IPS-15b (cell line): ENCODE results near the gene DSG1.
"Not testable (repeated sequence)": the region's sequence is repeated elsewhere in the genome, so short reads cannot be mapped to it uniquely, and the experiment has no call there.

Experiments used
- H3K27me3 ChIP-seq: one replicate; pipeline ENCODE4 v1.6.1; 2013; ENCODE audit warnings: low read length; ENCODE audit not compliant: control insufficient read depth, insufficient read depth
- H3K36me3 ChIP-seq: one replicate; pipeline ENCODE4 v1.6.1; 2013; ENCODE audit warnings: low read length; ENCODE audit not compliant: control insufficient read depth, insufficient read depth
- H3K4me1 ChIP-seq: one replicate; pipeline ENCODE4 v1.6.1; 2013; ENCODE audit warnings: mild to moderate bottlenecking, low read length; ENCODE audit not compliant: control insufficient read depth, insufficient read depth
- H3K4me3 ChIP-seq: one replicate; pipeline ENCODE4 v1.5.1; 2013; ENCODE audit warnings: low read depth, low read length
- H3K9ac ChIP-seq: one replicate; pipeline ENCODE4 v1.6.1; 2013; ENCODE audit warnings: low read depth, mild to moderate bottlenecking, low read length
- H3K9me3 ChIP-seq: one replicate; pipeline ENCODE4 v1.6.1; 2013; ENCODE audit warnings: mild to moderate bottlenecking, low read length; ENCODE audit not compliant: control insufficient read depth, insufficient read depth

DSG1 gene

GRCh38 chr18:31317860-31318259, at the start of gene DSG1:
Gene DSG1, plus strand, starts transcription at chr18:31318160. Its CDS starts 141 bp downstream, at chr18:31318301.
- Histone ChIP-seq H3K4me3 (no peak within 1 kb of the TSS), H3K4me1 (no peaks in the 10 kb centered on the region), H3K27me3 (no peaks in the 10 kb centered on the region), H3K9ac (no peak within 1 kb of the TSS), H3K9me3 (no peaks in the 10 kb centered on the region), H3K36me3 (no peaks in the 10 kb centered on the region)

- Histone ChIP-seq H3K27me3 (no peaks in the 10 kb centered on the region), H3K9ac (no peak overlapping the region), H3K4me3 (no peak overlapping the region), H3K4me1 (no peaks in the 10 kb centered on the region), H3K9me3 (no peaks in the 10 kb centered on the region), H3K36me3 (no peaks in the 10 kb centered on the region)
Observed at GRCh38 chr18:31268985-31269406, 49.0 kb upstream of the DSG1 start.

GRCh38 chr18:31269566-31269965, 48.4 kb upstream of the DSG1 start:
- no peaks in the 10 kb centered on the region for H3K9me3 ChIP-seq
- no peaks in the 10 kb centered on the region for H3K27me3 ChIP-seq
- H3K36me3 ChIP-seq = no peaks in the 10 kb centered on the region
- H3K4me3 ChIP-seq = no peak overlapping the region
- H3K9ac ChIP-seq = no peak overlapping the region
- H3K4me1 ChIP-seq = no peaks in the 10 kb centered on the region

GRCh38 chr18:31270578-31270977, 47.4 kb upstream of the DSG1 start:
- no peak overlapping the region for H3K4me3 ChIP-seq
- no peaks in the 10 kb centered on the region for H3K36me3 ChIP-seq
- H3K4me1 ChIP-seq = no peaks in the 10 kb centered on the region
- no peak overlapping the region for H3K9ac ChIP-seq
- no peaks in the 10 kb centered on the region for H3K9me3 ChIP-seq
- H3K27me3 ChIP-seq = no peaks in the 10 kb centered on the region

GRCh38 chr18:31273812-31274527, 44.0 kb upstream of the DSG1 start:
- Histone ChIP-seq H3K36me3 (no peaks in the 10 kb centered on the region), H3K4me1 (no peaks in the 10 kb centered on the region), H3K9ac (no peak overlapping the region), H3K4me3 (no peak overlapping the region), H3K27me3 (no peaks in the 10 kb centered on the region), H3K9me3 (no peaks in the 10 kb centered on the region)

- Histone ChIP-seq H3K9me3 (no peaks in the 10 kb centered on the region), H3K9ac (no peak overlapping the region), H3K4me3 (no peak overlapping the region), H3K27me3 (no peaks in the 10 kb centered on the region), H3K4me1 (no peaks in the 10 kb centered on the region), H3K36me3 (no peaks in the 10 kb centered on the region)
Observed at GRCh38 chr18:31274931-31275330, 43.0 kb upstream of the DSG1 start.

GRCh38 chr18:31275722-31276463, 42.1 kb upstream of the DSG1 start:
- no peak overlapping the region for H3K9ac ChIP-seq
- H3K27me3 ChIP-seq = no peaks in the 10 kb centered on the region
- peaks cover under 1% of the 10 kb centered on the region for H3K4me1 ChIP-seq
- no peak overlapping the region for H3K4me3 ChIP-seq
- no peaks in the 10 kb centered on the region for H3K9me3 ChIP-seq
- no peaks in the 10 kb centered on the region for H3K36me3 ChIP-seq

GRCh38 chr18:31278609-31279071, 39.3 kb upstream of the DSG1 start:
- Histone ChIP-seq H3K9ac (no peak overlapping the region), H3K9me3 (no peaks in the 10 kb centered on the region), H3K4me1 (peaks cover 12% of the 10 kb centered on the region), H3K27me3 (no peaks in the 10 kb centered on the region), H3K36me3 (no peaks in the 10 kb centered on the region), H3K4me3 (no peak overlapping the region)

- H3K9me3 ChIP-seq = no peaks in the 10 kb centered on the region
- no peak overlapping the region for H3K4me3 ChIP-seq
- no peak overlapping the region for H3K9ac ChIP-seq
- no peaks in the 10 kb centered on the region for H3K27me3 ChIP-seq
- peaks cover 12% of the 10 kb centered on the region for H3K4me1 ChIP-seq
- no peaks in the 10 kb centered on the region for H3K36me3 ChIP-seq
Observed at GRCh38 chr18:31280502-31280901, 37.5 kb upstream of the DSG1 start.

- no peaks in the 10 kb centered on the region for H3K27me3 ChIP-seq
Observed at GRCh38 chr18:31281437-31281836, 36.5 kb upstream of the DSG1 start.

GRCh38 chr18:31289446-31289845, 28.5 kb upstream of the DSG1 start:
- not testable (repeated sequence) for H3K4me3 ChIP-seq, H3K36me3 ChIP-seq, H3K9me3 ChIP-seq, H3K9ac ChIP-seq, H3K27me3 ChIP-seq, H3K4me1 ChIP-seq

More at GRCh38 chr18:31281437-31281836, 36.5 kb upstream of the DSG1 start:
- no peaks in the 10 kb centered on the region for H3K36me3 ChIP-seq
- peaks cover 12% of the 10 kb centered on the region for H3K4me1 ChIP-seq
- H3K9ac ChIP-seq = no peak overlapping the region
- no peaks in the 10 kb centered on the region for H3K9me3 ChIP-seq
- H3K4me3 ChIP-seq = no peak overlapping the region

- no peaks in the 10 kb centered on the region for H3K36me3 ChIP-seq
- H3K4me3 ChIP-seq = no peak overlapping the region
- no peaks in the 10 kb centered on the region for H3K27me3 ChIP-seq
- no peak overlapping the region for H3K9ac ChIP-seq
- H3K4me1 ChIP-seq = no peaks in the 10 kb centered on the region
- peaks cover 3% of the 10 kb centered on the region for H3K9me3 ChIP-seq
Observed at GRCh38 chr18:31291688-31292087, 26.3 kb upstream of the DSG1 start.
